ENCODE data around the gene PDE7B.

The PDE7B gene

DNA sequence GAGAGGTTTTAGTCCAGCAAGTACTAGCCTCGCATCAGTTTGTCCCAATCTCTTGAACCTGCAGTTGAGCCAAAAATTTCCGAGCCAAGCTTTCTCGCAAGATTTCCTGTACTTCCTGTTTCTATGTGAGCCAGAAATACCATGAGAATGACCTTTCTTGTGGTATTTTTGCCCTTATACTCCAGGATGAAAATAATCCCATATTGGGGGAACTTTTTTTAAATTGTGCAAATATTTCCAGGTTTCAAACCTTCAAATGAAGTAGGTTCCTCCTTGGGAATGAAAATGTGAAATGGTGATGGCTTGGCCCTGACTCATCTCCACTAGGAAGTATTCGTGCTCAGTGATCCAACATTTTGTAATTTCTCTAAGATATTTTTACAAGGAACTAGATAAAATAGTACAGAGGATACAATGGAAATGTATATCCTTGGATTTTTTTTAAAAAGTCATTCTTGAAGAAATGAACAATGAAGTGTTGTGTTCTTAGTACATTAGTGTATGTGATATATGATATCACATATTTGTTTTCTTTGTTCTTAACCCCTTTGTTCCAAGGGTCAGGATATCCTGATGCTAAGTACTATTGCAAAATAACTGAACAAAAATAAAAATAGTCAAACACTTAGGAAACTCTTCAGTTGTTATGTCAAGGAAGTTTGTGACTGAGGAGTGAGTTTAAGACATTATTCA lies 184.0 kb downstream of the PDE7B start:
- Histone ChIP-seq H3K36me3 (ENCODE audit: control insufficient read depth in 2 of 2, insufficient read depth in 1 of 2, low read length in 2 of 2) (no peaks in the 10 kb centered on the region), H3K4me1 (ENCODE audit: control insufficient read depth, insufficient read depth, low read length) (no peaks in the 10 kb centered on the region), H3K9me3 (ENCODE audit: control insufficient read depth, insufficient read depth, low read depth, low read length) (no peaks in the 10 kb centered on the region), H3K4me3 (ENCODE audit: low read depth, low read length) (no peak overlapping the region), H3K27ac (ENCODE audit: extremely low read depth, low read depth, low read length) (no peak overlapping the region)
- TF ChIP-seq FEZF1 (tag by site-specific recombination; IDR thresholded peaks at IDR 0.05), result no peak
- TF ChIP-seq ZSCAN30 (tag by site-specific recombination; IDR thresholded peaks at IDR 0.05), result no peak
- TF ChIP-seq ZBTB8A (tag by site-specific recombination; IDR thresholded peaks at IDR 0.05), result no peak
- no peak for TF ChIP-seq ZNF664 (tag by site-specific recombination; IDR thresholded peaks at IDR 0.05)
- no peak for TF ChIP-seq ZNF239 (tag by site-specific recombination; IDR thresholded peaks at IDR 0.05)
- TF ChIP-seq ZNF184 (tag by site-specific recombination; IDR thresholded peaks at IDR 0.05), result no peak
- POLR2A ChIA-PET, result no interaction called here
- CTCF ChIA-PET, result no interaction called here

DNA sequence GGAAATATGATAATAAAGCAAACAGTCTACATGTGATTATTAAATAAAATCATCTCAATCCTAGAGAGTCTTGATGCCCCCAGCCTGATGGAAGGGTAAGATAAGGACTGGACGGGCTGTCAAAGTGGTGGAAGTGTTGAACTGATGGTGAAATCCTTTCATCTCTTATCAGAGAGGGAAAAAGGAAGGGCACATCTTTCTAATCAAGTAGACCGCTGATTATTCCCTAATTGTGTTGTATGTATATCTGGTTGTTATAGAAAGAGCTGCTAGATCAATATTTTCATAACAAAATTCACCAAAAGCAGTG lies 184.5 kb downstream of the PDE7B start:
- Histone ChIP-seq H3K36me3 (ENCODE audit: control insufficient read depth in 2 of 2, insufficient read depth in 1 of 2, low read length in 2 of 2) (no peaks in the 10 kb centered on the region), H3K27ac (ENCODE audit: extremely low read depth, low read depth, low read length) (no peak overlapping the region), H3K4me3 (ENCODE audit: low read depth, low read length) (no peak overlapping the region), H3K9me3 (ENCODE audit: control insufficient read depth, insufficient read depth, low read depth, low read length) (no peaks in the 10 kb centered on the region), H3K4me1 (ENCODE audit: control insufficient read depth, insufficient read depth, low read length) (no peaks in the 10 kb centered on the region)
- CTCF ChIA-PET, result no interaction called here
- TF ChIP-seq ZNF549 (tag by site-specific recombination; IDR thresholded peaks at IDR 0.05) (no peak), ZFP37 (tag by site-specific recombination; IDR thresholded peaks at IDR 0.05) (no peak), ZNF654 (tag by site-specific recombination; IDR thresholded peaks at IDR 0.05; ENCODE audit: low read depth) (no peak), ZNF670 (tag by site-specific recombination; IDR thresholded peaks at IDR 0.05; ENCODE audit: low read depth) (no peak), ZNF138 (tag by site-specific recombination; IDR thresholded peaks at IDR 0.05; ENCODE audit: borderline replicate concordance) (no peak), ZNF132 (tag by site-specific recombination; IDR thresholded peaks at IDR 0.05; ENCODE audit: borderline replicate concordance) (no peak), ZNF623 (tag by site-specific recombination; IDR thresholded peaks at IDR 0.05) (no peak), KLF9 (tag by site-specific recombination; IDR thresholded peaks at IDR 0.05; ENCODE audit: low read depth) (no peak), ZNF140 (tag by site-specific recombination; IDR thresholded peaks at IDR 0.05) (no peak), ZNF544 (tag by site-specific recombination; IDR thresholded peaks at IDR 0.05) (no peak)
- TF ChIP-seq, protein P1, sequence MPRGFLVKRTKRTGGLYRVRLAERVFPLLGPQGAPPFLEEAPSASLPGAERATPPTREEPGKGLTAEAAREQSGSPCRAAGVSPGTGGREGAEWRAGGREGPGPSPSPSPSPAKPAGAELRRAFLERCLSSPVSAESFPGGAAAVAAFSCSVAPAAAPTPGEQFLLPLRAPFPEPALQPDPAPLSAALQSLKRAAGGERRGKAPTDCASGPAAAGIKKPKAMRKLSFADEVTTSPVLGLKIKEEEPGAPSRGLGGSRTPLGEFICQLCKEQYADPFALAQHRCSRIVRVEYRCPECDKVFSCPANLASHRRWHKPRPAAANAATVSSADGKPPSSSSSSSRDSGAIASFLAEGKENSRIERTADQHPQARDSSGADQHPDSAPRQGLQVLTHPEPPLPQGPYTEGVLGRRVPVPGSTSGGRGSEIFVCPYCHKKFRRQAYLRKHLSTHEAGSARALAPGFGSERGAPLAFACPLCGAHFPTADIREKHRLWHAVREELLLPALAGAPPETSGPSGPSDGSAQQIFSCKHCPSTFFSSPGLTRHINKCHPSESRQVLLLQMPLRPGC (tag by site-specific recombination; IDR thresholded peaks at IDR 0.05), result no peak
- POLR2A ChIA-PET, result no interaction called here

DNA sequence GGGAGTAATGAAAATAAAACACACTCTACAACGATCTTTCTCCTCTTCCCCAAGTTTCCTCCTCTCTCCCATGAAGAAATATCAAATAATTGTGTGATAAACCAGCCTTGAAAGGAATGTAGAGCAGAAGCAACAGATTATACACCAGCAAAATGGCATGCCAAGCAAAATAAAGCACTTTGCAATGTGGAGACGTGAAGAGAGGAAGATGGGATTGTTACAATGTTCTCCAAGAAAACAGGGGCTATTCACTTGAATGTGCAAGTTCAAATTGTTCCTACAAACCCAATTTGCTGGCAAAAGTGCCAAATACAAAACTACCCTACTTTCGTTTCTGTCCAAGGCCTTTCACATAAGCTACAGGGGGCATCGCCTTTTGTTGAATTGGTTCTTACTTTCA lies 185.1 kb downstream of the PDE7B start:
- CTCF ChIA-PET, result no interaction called here
- TF ChIP-seq ZBTB48 (tag by site-specific recombination; IDR thresholded peaks at IDR 0.05) (no peak), ZNF768 (tag by site-specific recombination; IDR thresholded peaks at IDR 0.05) (no peak), ZNF140 (tag by site-specific recombination; IDR thresholded peaks at IDR 0.05) (no peak), MYNN (tag by site-specific recombination; IDR thresholded peaks at IDR 0.05; ENCODE audit: borderline replicate concordance) (no peak), ZNF266 (tag by site-specific recombination; IDR thresholded peaks at IDR 0.05; ENCODE audit: low read depth) (no peak), ZFP69B (tag by site-specific recombination; IDR thresholded peaks at IDR 0.05) (no peak), ZNF169 (tag by site-specific recombination; IDR thresholded peaks at IDR 0.05) (no peak)
- TF ChIP-seq, protein P2, sequence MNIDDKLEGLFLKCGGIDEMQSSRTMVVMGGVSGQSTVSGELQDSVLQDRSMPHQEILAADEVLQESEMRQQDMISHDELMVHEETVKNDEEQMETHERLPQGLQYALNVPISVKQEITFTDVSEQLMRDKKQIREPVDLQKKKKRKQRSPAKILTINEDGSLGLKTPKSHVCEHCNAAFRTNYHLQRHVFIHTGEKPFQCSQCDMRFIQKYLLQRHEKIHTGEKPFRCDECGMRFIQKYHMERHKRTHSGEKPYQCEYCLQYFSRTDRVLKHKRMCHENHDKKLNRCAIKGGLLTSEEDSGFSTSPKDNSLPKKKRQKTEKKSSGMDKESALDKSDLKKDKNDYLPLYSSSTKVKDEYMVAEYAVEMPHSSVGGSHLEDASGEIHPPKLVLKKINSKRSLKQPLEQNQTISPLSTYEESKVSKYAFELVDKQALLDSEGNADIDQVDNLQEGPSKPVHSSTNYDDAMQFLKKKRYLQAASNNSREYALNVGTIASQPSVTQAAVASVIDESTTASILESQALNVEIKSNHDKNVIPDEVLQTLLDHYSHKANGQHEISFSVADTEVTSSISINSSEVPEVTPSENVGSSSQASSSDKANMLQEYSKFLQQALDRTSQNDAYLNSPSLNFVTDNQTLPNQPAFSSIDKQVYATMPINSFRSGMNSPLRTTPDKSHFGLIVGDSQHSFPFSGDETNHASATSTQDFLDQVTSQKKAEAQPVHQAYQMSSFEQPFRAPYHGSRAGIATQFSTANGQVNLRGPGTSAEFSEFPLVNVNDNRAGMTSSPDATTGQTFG (tag by site-specific recombination; IDR thresholded peaks at IDR 0.05; ENCODE audit: borderline replicate concordance), result no peak

More for the DNA sequence above, 185.1 kb downstream of the PDE7B start:
- Histone ChIP-seq H3K4me3 (ENCODE audit: low read depth, low read length) (no peak overlapping the region), H3K36me3 (ENCODE audit: control insufficient read depth in 2 of 2, insufficient read depth in 1 of 2, low read length in 2 of 2) (no peaks in the 10 kb centered on the region), H3K9me3 (ENCODE audit: control insufficient read depth, insufficient read depth, low read depth, low read length) (no peaks in the 10 kb centered on the region), H3K27ac (ENCODE audit: extremely low read depth, low read depth, low read length) (no peak overlapping the region), H3K4me1 (ENCODE audit: control insufficient read depth, insufficient read depth, low read length) (no peaks in the 10 kb centered on the region)
- POLR2A ChIA-PET, result no interaction called here

Data from HEK293 (cell line).